ENCODE measurements around the gene GASK1A. TPM values are rescaled to one million over a fixed set of nuclear protein-coding genes. Genes with fewer than 3 reads are reported as not detected.

The GASK1A gene
- total and polyA plus RNA-seq, 2 donors (not counting 1 experiment from before 2014, with no cell fraction given): 0.14 to 1.8 TPM

- H3K4me1 ChIP-seq (ENCODE audit: control insufficient read depth, extremely low read depth, insufficient read depth, low read length): no peaks in the 10 kb centered on the region
- no peak overlapping the region for H2AFZ ChIP-seq (ENCODE audit: low read length)
- H3K4me2 ChIP-seq (ENCODE audit: extremely low read depth, insufficient read depth, low read length): no peak overlapping the region
- no peak overlapping the region for H3K4me3 ChIP-seq (replicated peaks in 1 of 4; ENCODE audit: control extremely low read depth in 1 of 4, insufficient read depth in 1 of 4, low read depth in 3 of 4, low read length in 4 of 4)
- no peaks in the 10 kb centered on the region for H3K9me3 ChIP-seq (ENCODE audit: control insufficient read depth, insufficient read depth, low read depth, low read length)
- H3K36me3 ChIP-seq (ENCODE audit: control insufficient read depth, insufficient read depth, low read length): no peaks in the 10 kb centered on the region
- no peaks in the 10 kb centered on the region for H3K27me3 ChIP-seq (ENCODE audit: control insufficient read depth, insufficient read depth, low read length)
- no peak overlapping the region for H3K27ac ChIP-seq (ENCODE audit: insufficient read depth, low read length)
- no peak overlapping the region for H3K9ac ChIP-seq (ENCODE audit: insufficient read depth, low read length)
- no peak for DNase-seq (ENCODE audit: low read depth in 2 of 2)
- no peaks in the 10 kb centered on the region for H4K20me1 ChIP-seq (ENCODE audit: control insufficient read depth, extremely low read depth, insufficient read depth, low read length)
- TF ChIP-seq CTCF (conservative IDR thresholded peaks at IDR 0.05 in 1 of 2, IDR thresholded peaks at IDR 0.05 in 1 of 2; ENCODE audit: low read depth in 1 of 2, low read length in 2 of 2): peak; percentile 5 to 7
- TF ChIP-seq EZH2 (IDR thresholded peaks at IDR 0.05; ENCODE audit: low read length, missing control alignments): no peak
- H3K79me2 ChIP-seq (ENCODE audit: control insufficient read depth, insufficient read depth, low read length): no peaks in the 10 kb centered on the region
Measured at GRCh38 chr3:43087249-43087776, 108.2 kb downstream of the GASK1A start.

GRCh38 chr3:43089081-43089480, 110.0 kb downstream of the GASK1A start:
- Histone ChIP-seq H3K79me2 (ENCODE audit: control insufficient read depth, insufficient read depth, low read length) (no peaks in the 10 kb centered on the region), H3K4me3 (replicated peaks in 1 of 4; ENCODE audit: control extremely low read depth in 1 of 4, insufficient read depth in 1 of 4, low read depth in 3 of 4, low read length in 4 of 4) (no peak overlapping the region)
- no peak for DNase-seq (ENCODE audit: low read depth in 2 of 2)

GRCh38 chr3:43090238-43090637, 111.1 kb downstream of the GASK1A start:
- H3K36me3 ChIP-seq (ENCODE audit: control insufficient read depth, insufficient read depth, low read length): no peaks in the 10 kb centered on the region
- H3K4me1 ChIP-seq (ENCODE audit: control insufficient read depth, extremely low read depth, insufficient read depth, low read length): no peaks in the 10 kb centered on the region
- H3K4me2 ChIP-seq (ENCODE audit: extremely low read depth, insufficient read depth, low read length): no peak overlapping the region
- no peaks in the 10 kb centered on the region for H3K27me3 ChIP-seq (ENCODE audit: control insufficient read depth, insufficient read depth, low read length)
- no peak overlapping the region for H3K9ac ChIP-seq (ENCODE audit: insufficient read depth, low read length)
- H2AFZ ChIP-seq (ENCODE audit: low read length): no peak overlapping the region
- H3K4me3 ChIP-seq (replicated peaks in 1 of 4; ENCODE audit: control extremely low read depth in 1 of 4, insufficient read depth in 1 of 4, low read depth in 3 of 4, low read length in 4 of 4): no peak overlapping the region
- H3K9me3 ChIP-seq (ENCODE audit: control insufficient read depth, insufficient read depth, low read depth, low read length): no peaks in the 10 kb centered on the region
- peaks cover 1% of the 10 kb centered on the region for H4K20me1 ChIP-seq (ENCODE audit: control insufficient read depth, extremely low read depth, insufficient read depth, low read length)
- H3K79me2 ChIP-seq (ENCODE audit: control insufficient read depth, insufficient read depth, low read length): no peaks in the 10 kb centered on the region
- TF ChIP-seq EZH2 (IDR thresholded peaks at IDR 0.05; ENCODE audit: low read length, missing control alignments): no peak
- no peak for TF ChIP-seq CTCF (conservative IDR thresholded peaks at IDR 0.05 in 1 of 2, IDR thresholded peaks at IDR 0.05 in 1 of 2; ENCODE audit: low read depth in 1 of 2, low read length in 2 of 2)
- no peak for DNase-seq (ENCODE audit: low read depth in 2 of 2)
- H3K27ac ChIP-seq (ENCODE audit: insufficient read depth, low read length): no peak overlapping the region

More at GRCh38 chr3:43089081-43089480, 110.0 kb downstream of the GASK1A start:
- H3K4me2 ChIP-seq (ENCODE audit: extremely low read depth, insufficient read depth, low read length): no peak overlapping the region
- no peak overlapping the region for H3K9ac ChIP-seq (ENCODE audit: insufficient read depth, low read length)
- no peaks in the 10 kb centered on the region for H3K4me1 ChIP-seq (ENCODE audit: control insufficient read depth, extremely low read depth, insufficient read depth, low read length)
- TF ChIP-seq CTCF (conservative IDR thresholded peaks at IDR 0.05 in 1 of 2, IDR thresholded peaks at IDR 0.05 in 1 of 2; ENCODE audit: low read depth in 1 of 2, low read length in 2 of 2) (no peak), EZH2 (IDR thresholded peaks at IDR 0.05; ENCODE audit: low read length, missing control alignments) (no peak)
- H3K36me3 ChIP-seq (ENCODE audit: control insufficient read depth, insufficient read depth, low read length): no peaks in the 10 kb centered on the region
- no peaks in the 10 kb centered on the region for H3K27me3 ChIP-seq (ENCODE audit: control insufficient read depth, insufficient read depth, low read length)
- H2AFZ ChIP-seq (ENCODE audit: low read length): no peak overlapping the region
- H3K9me3 ChIP-seq (ENCODE audit: control insufficient read depth, insufficient read depth, low read depth, low read length): no peaks in the 10 kb centered on the region
- no peak overlapping the region for H3K27ac ChIP-seq (ENCODE audit: insufficient read depth, low read length)
- H4K20me1 ChIP-seq (ENCODE audit: control insufficient read depth, extremely low read depth, insufficient read depth, low read length): no peaks in the 10 kb centered on the region

Data from fibroblast of lung (primary cell).